ENCODE results near the gene GAS6. TPM values are rescaled to one million over a fixed set of nuclear protein-coding genes. Genes with fewer than 3 reads are reported as not detected.

Gene GAS6
- total and polyA plus RNA-seq, 9 of the 15 experiments (the other 6 are each of a cell fraction or from before 2014, with no cell fraction given) = 0.14 to 9.7 (median 4.7) TPM; not detected in 1

- TF ChIP-seq CBX8 (IDR thresholded peaks at IDR 0.05; ENCODE audit: borderline replicate concordance, extremely low read depth, low read depth, low read length, poor library complexity, severe bottlenecking) (no peak), ZNF668 (CRISPR knock-in tag; IDR thresholded peaks at IDR 0.05) (no peak), CTCFL (IDR thresholded peaks at IDR 0.05; ENCODE audit: borderline replicate concordance, insufficient read depth, low read depth, low read length, poor library complexity, severe bottlenecking) (no peak), ZBTB17 (CRISPR knock-in tag; IDR thresholded peaks at IDR 0.05) (no peak), GTF2E2 (tag; IDR thresholded peaks at IDR 0.05) (no peak), E2F3 (CRISPR knock-in tag; IDR thresholded peaks at IDR 0.05) (no peak), SIRT6 (IDR thresholded peaks at IDR 0.05; ENCODE audit: low read depth, low read length) (no peak), CBX3 (IDR thresholded peaks at IDR 0.05; ENCODE audit: borderline replicate concordance in 1 of 2, low read length in 2 of 2) (no peak)
Measured at GRCh38 chr13:113895436-113895835, 31.6 kb upstream of the GAS6 start (continued).

All from K562 (cell line).